Large intestine (tissue), 12 donors: ENCODE results near the gene DHRS7. TPM values are rescaled to one million over a fixed set of nuclear protein-coding genes. Genes with fewer than 3 reads are reported as not detected.
A peak's percentile ranks its signal among the peaks of the same experiment; 100 is the strongest.

ENCODE experiments used
- DNase-seq, 2 donors: peaks; one replicate each; pipeline versions ENCODE4 v3.0.0 to v3.0.0-alpha.2; 2013
- H3K27ac ChIP-seq: one replicate; pipeline ENCODE4 v1.5.1; 2013; ENCODE audit warnings: low read length
- H3K27me3 ChIP-seq: 2 replicates; pipeline ENCODE4 v1.6.1; 2013; ENCODE audit warnings: low read length; ENCODE audit not compliant: control insufficient read depth, insufficient read depth
- H3K36me3 ChIP-seq: 2 replicates; pipeline ENCODE4 v1.6.1; 2013; ENCODE audit warnings: low read length; ENCODE audit not compliant: control insufficient read depth, insufficient read depth
- H3K4me1 ChIP-seq: one replicate; pipeline ENCODE4 v1.6.1; 2013; ENCODE audit warnings: low read length; ENCODE audit not compliant: control insufficient read depth, insufficient read depth
- H3K4me3 ChIP-seq: one replicate; pipeline ENCODE4 v1.5.1; 2013; ENCODE audit warnings: low read length
- H3K9me3 ChIP-seq: one replicate; pipeline ENCODE4 v1.6.1; 2013; ENCODE audit warnings: mild to moderate bottlenecking, low read depth, low read length, moderate library complexity; ENCODE audit not compliant: control insufficient read depth
- WGBS: methylation state at CpG from one replicate; pipeline ENCODE4 v1.1.5; 2013; ENCODE audit warnings: low lambda C conversion rate; ENCODE audit not compliant: insufficient coverage; 5-methylcytosine and 5-hydroxymethylcytosine counted together
- long read RNA-seq, 11 donors: transcript quantifications; one replicate each; lab custom pipeline, GENCODE V29; 2026
- polyA plus RNA-seq: library from polyadenylated mRNA; unstranded; fragments of 120-200 nt; gene quantifications from one replicate; pipeline ENCODE4 v1.2.1, GENCODE V29; 2013

The DHRS7 gene, protein sequence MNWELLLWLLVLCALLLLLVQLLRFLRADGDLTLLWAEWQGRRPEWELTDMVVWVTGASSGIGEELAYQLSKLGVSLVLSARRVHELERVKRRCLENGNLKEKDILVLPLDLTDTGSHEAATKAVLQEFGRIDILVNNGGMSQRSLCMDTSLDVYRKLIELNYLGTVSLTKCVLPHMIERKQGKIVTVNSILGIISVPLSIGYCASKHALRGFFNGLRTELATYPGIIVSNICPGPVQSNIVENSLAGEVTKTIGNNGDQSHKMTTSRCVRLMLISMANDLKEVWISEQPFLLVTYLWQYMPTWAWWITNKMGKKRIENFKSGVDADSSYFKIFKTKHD
- 281 TPM for polyA plus RNA-seq
- long read RNA-seq, donor 1, transcript DHRS7-209 (7 exons, 1,322 nt) = major isoform, 132 of 197 reads
- long read RNA-seq, donor 1, transcript DHRS7-207 (4 exons, 924 nt) = minor isoform, 15 of 197 reads
- long read RNA-seq, donor 1, transcript DHRS7-206 (2 exons, 563 nt) = minor isoform, 25 of 197 reads
- long read RNA-seq, donor 1, partial matches to known transcripts = 22 of 197 reads
- long read RNA-seq, donor 1, other reads (novel, unspliced or antisense) = 0 of 197 reads
- long read RNA-seq, donor 2, transcript DHRS7-205 (6 exons, 1,361 nt) = minor isoform, 5 of 471 reads
- long read RNA-seq, donor 2, transcript DHRS7-209 (7 exons, 1,322 nt) = major isoform, 282 of 471 reads
- long read RNA-seq, donor 2, transcript DHRS7-206 (2 exons, 563 nt) = minor isoform, 46 of 471 reads
- long read RNA-seq, donor 2, transcript DHRS7-207 (4 exons, 924 nt) = minor isoform, 22 of 471 reads
- long read RNA-seq, donor 2, partial matches to known transcripts = 111 of 471 reads
- long read RNA-seq, donor 2, other reads (novel, unspliced or antisense) = 5 of 471 reads
- long read RNA-seq, donor 3 = 0 reads
- long read RNA-seq, donor 4, transcript DHRS7-206 (2 exons, 563 nt) = minor isoform, 15 of 43 reads
- long read RNA-seq, donor 4, transcript DHRS7-209 (7 exons, 1,322 nt) = major isoform, 24 of 43 reads
- long read RNA-seq, donor 4, partial matches to known transcripts = 0 of 43 reads
- long read RNA-seq, donor 4, other reads (novel, unspliced or antisense) = 0 of 43 reads
- long read RNA-seq, donor 5, transcript DHRS7-205 (6 exons, 1,361 nt) = minor isoform, 5 of 86 reads
- long read RNA-seq, donor 5, transcript DHRS7-206 (2 exons, 563 nt) = minor isoform, 13 of 86 reads
- long read RNA-seq, donor 5, transcript DHRS7-209 (7 exons, 1,322 nt) = major isoform, 62 of 86 reads
- long read RNA-seq, donor 5, partial matches to known transcripts = 5 of 86 reads
- long read RNA-seq, donor 5, other reads (novel, unspliced or antisense) = 0 of 86 reads
- long read RNA-seq, donor 6, transcript DHRS7-209 (7 exons, 1,322 nt) = major isoform, 203 of 451 reads
- long read RNA-seq, donor 6, transcript DHRS7-206 (2 exons, 563 nt) = minor isoform, 69 of 451 reads
- long read RNA-seq, donor 6, transcript DHRS7-205 (6 exons, 1,361 nt) = minor isoform, 5 of 451 reads
- long read RNA-seq, donor 6, transcript DHRS7-207 (4 exons, 924 nt) = minor isoform, 16 of 451 reads
- long read RNA-seq, donor 6, partial matches to known transcripts = 152 of 451 reads
- long read RNA-seq, donor 6, other reads (novel, unspliced or antisense) = 6 of 451 reads
- long read RNA-seq, donor 7, transcript DHRS7-209 (7 exons, 1,322 nt) = major isoform, 46 of 78 reads
- long read RNA-seq, donor 7, transcript DHRS7-206 (2 exons, 563 nt) = minor isoform, 19 of 78 reads
- long read RNA-seq, donor 7, partial matches to known transcripts = 11 of 78 reads
- long read RNA-seq, donor 7, other reads (novel, unspliced or antisense) = 0 of 78 reads
- long read RNA-seq, donor 8, transcript DHRS7-206 (2 exons, 563 nt) = minor isoform, 65 of 502 reads
- long read RNA-seq, donor 8, transcript DHRS7-209 (7 exons, 1,322 nt) = major isoform, 300 of 502 reads
- long read RNA-seq, donor 8, transcript DHRS7-207 (4 exons, 924 nt) = minor isoform, 30 of 502 reads
- long read RNA-seq, donor 8, partial matches to known transcripts = 99 of 502 reads
- long read RNA-seq, donor 8, other reads (novel, unspliced or antisense) = 5 of 502 reads
- long read RNA-seq, donor 9, transcript DHRS7-206 (2 exons, 563 nt) = minor isoform, 131 of 441 reads
- long read RNA-seq, donor 9, transcript DHRS7-209 (7 exons, 1,322 nt) = major isoform, 190 of 441 reads
- long read RNA-seq, donor 9, partial matches to known transcripts = 113 of 441 reads
- long read RNA-seq, donor 9, other reads (novel, unspliced or antisense) = 0 of 441 reads
- long read RNA-seq, donor 10, transcript DHRS7-207 (4 exons, 924 nt) = minor isoform, 8 of 345 reads
- long read RNA-seq, donor 10, transcript DHRS7-209 (7 exons, 1,322 nt) = major isoform, 203 of 345 reads
- long read RNA-seq, donor 10, transcript DHRS7-205 (6 exons, 1,361 nt) = minor isoform, 6 of 345 reads
- long read RNA-seq, donor 10, transcript DHRS7-206 (2 exons, 563 nt) = minor isoform, 55 of 345 reads
- long read RNA-seq, donor 10, partial matches to known transcripts = 63 of 345 reads
- long read RNA-seq, donor 10, other reads (novel, unspliced or antisense) = 10 of 345 reads
- long read RNA-seq, donor 11, transcript DHRS7-206 (2 exons, 563 nt) = minor isoform, 35 of 275 reads
- long read RNA-seq, donor 11, transcript DHRS7-207 (4 exons, 924 nt) = minor isoform, 6 of 275 reads
- long read RNA-seq, donor 11, transcript DHRS7-209 (7 exons, 1,322 nt) = major isoform, 159 of 275 reads
- long read RNA-seq, donor 11, partial matches to known transcripts = 73 of 275 reads
- long read RNA-seq, donor 11, other reads (novel, unspliced or antisense) = 0 of 275 reads

DNA sequence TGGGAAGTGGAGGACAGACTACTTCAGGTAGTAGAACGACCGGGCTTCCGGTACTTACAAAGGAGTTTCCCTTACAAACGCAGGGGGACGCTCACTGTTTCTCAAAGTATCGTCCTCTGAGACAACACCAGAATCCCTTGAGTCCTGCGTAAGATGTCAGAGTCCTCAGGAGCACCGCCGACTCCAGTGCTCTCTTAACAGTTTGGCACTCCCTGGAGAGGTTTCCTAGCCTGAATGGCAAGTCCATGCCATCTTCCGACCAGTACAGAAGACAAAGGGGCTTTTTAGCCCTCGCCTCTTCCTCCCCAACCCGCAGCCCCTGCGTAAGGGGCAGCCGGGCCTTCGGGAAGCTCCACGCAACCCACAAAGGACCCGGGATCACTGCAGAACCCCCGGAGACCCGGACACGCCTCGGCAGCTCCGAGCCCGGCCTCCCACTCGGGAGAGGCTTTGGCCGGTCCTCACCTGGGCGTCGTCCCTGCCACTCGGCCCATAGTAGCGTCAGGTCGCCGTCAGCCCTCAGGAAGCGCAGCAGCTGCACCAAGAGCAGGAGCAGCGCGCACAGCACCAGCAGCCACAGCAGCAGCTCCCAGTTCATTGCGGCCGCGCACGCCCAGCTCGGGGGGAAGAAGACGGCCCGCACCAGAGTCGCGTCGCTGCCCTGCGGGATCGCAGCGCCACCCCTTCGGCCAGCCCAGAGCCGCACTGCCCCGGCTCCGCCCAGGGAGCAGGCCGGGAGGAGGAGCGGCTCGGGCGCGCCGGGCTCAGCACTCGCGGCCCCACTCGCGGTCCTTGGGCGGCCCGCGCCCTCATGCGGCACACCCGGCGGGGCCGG lies at the start of gene DHRS7:
Gene DHRS7 (minus strand): TSS at position 687 of the 835 bp plus-strand sequence. CDS start 89 bp downstream, at position 598.
- Histone ChIP-seq H3K9me3 (no peaks in the 10 kb centered on the region), H3K4me1 (peaks cover 4% of the 10 kb centered on the region), H3K27ac (peak within 1 kb of the TSS; percentile 91), H3K4me3 (peak within 1 kb of the TSS; percentile 64), H3K27me3 (no peaks in the 10 kb centered on the region), H3K36me3 (peaks cover 4% of the 10 kb centered on the region)
- peak; percentile 73 to 91 for DNase-seq
- WGBS = no CpG with 5 or more reads among the region's 68 CpGs

DNA sequence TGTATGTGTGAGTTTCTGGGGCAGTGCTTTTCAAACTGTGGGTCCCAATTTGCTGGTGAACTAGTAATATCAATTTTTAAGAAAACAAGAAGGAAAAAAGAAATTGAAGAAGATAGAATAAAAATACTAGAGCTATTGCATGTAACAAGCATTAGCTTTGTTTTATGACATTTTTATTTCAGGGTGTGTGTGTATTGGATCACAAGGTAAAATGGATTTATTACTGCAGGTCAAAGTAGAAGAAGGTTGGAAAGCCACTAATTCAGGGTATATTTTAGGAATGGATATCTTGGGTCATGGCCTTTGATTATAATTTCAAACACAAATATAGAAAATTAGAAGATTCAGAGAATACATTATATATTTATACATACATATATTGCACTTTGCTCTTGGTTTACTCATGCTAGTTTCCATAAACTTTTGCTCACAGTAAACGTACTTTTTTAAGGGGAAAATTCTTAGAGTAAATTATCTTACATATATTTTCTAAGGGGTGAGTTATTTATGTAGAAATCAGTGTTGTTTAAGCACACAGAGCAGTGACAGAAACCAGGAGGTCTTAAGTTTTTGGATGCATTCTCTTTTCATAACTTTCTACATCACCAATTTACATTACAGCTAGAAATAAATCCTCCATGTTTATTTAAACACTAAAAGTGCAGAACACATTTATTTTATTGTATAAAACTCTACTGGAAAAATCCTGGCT lies 49.4 kb upstream of the DHRS7 start:
- H3K9me3 ChIP-seq = no peaks in the 10 kb centered on the region
- no peak for DNase-seq
- H3K36me3 ChIP-seq = no peaks in the 10 kb centered on the region
- H3K27ac ChIP-seq = no peak overlapping the region
- peaks cover 2% of the 10 kb centered on the region for H3K27me3 ChIP-seq
- no peak overlapping the region for H3K4me3 ChIP-seq
- no peaks in the 10 kb centered on the region for H3K4me1 ChIP-seq
- 29% methylated on average over 1 of the region's 1 CpG for WGBS

DNA sequence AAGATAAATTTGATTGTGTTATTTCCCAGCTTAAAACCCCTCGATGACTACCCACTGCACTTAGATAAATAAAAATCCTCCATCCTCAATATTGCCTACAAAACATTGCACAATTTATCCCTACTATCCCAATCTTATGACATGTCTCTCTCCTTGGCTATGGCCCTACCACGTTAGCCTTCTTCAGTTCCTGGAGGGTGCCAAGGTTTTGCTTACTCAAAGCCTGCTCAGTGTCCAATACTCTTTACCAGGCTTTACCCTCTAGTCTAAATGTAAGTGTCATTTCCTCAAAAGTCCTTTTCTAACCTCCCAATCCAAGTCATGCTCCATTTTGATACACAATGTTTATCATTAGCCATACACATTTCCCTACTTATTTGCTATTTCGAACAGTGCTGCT lies 48.8 kb upstream of the DHRS7 start:
- DNase-seq = no peak
- no peak overlapping the region for H3K27ac ChIP-seq
- H3K4me1 ChIP-seq = no peaks in the 10 kb centered on the region
- no peaks in the 10 kb centered on the region for H3K36me3 ChIP-seq
- peaks cover 2% of the 10 kb centered on the region for H3K27me3 ChIP-seq
- H3K9me3 ChIP-seq = no peaks in the 10 kb centered on the region
- WGBS = 83% methylated on average over 1 of the region's 3 CpGs
- H3K4me3 ChIP-seq = no peak overlapping the region

DNA sequence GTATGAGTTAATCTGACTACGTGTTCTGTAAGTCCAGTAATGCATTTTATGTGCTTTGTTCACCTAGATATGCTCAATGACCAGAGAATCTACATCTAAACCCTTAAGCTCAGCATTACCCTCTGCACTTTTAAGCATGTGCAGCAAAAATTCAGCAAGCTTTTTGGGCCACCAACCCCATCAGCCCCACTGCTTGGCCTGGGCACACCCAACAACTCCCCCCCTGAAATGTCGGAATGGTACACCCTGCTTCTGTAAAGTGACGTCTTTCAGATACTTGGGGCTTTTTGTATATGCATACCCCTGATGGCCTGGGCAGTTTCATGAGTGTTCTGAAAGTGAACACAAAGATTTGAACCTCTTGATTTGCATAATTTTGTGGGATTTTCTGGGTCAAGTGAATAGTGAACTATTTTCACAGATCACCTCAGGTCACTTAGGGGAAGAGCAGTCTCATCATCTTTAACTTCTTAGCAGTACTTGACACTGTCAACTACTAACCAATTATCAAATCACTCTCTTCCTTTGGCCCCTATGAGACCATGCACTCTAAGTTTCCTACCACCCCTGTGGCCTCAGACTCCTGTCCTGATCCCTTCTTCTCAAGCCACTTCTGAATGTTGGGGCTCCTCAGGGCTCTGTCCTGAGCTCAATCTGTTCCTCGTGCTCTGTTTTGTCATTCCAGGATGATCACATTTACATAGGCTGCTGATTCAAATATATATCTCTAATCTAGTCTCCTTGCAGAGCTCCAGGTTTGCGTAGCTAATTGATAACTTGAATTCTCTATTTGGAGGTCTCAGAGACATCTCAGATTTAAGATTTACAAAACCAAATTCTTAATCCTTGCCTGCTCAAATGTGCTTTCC lies 47.5 kb upstream of the DHRS7 start:
- no peak overlapping the region for H3K4me3 ChIP-seq
- peaks cover 2% of the 10 kb centered on the region for H3K27me3 ChIP-seq
- H3K9me3 ChIP-seq = no peaks in the 10 kb centered on the region
- H3K36me3 ChIP-seq = no peaks in the 10 kb centered on the region
- no peaks in the 10 kb centered on the region for H3K4me1 ChIP-seq
- DNase-seq = no peak
- 100% methylated on average over 2 of the region's 5 CpGs for WGBS
- no peak overlapping the region for H3K27ac ChIP-seq

DNA sequence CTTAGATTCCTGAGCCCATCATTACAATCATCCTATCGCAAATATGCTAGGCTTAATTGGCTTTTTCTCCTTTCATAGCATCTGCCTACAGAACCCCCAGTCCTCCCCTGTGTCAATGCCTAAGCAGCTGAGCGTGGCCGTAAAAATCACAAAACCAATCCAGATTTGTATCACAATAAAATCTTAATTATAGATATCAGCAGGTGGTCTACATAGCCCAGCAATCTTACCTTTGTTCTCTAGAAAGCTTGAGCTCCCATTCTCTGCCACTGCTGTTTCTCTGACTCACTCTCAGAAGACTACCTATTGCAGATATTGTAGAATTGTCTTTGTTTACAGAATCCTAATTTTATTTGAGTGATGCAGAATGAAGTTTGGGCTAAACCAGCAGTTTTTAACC lies 46.0 kb upstream of the DHRS7 start:
- H3K4me3 ChIP-seq = no peak overlapping the region
- no peak for DNase-seq
- WGBS = 100% methylated on average over 1 of the region's 3 CpGs
- H3K4me1 ChIP-seq = no peaks in the 10 kb centered on the region
- no peaks in the 10 kb centered on the region for H3K36me3 ChIP-seq
- peaks cover 5% of the 10 kb centered on the region for H3K27me3 ChIP-seq
- H3K9me3 ChIP-seq = no peaks in the 10 kb centered on the region
- H3K27ac ChIP-seq = no peak overlapping the region

DNA sequence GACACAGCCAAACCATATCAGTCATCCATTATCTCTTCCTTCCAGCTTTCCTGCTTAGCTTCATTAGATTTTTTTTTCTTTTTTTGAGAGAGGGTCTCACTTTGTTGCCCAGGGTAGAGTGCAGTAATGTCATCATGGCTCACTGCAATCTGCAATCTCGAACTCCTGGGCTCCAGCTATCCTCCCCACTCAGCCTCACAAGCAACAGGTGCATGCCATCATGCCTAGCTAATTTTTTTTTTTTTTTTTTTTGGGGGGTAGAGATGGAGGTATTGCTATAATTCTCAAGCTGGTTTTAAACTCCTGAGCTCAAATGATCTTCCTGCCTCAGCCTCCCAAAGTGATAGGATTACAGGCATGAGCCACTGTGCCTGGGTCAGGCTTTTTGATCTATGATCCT lies 45.5 kb upstream of the DHRS7 start:
- no peaks in the 10 kb centered on the region for H3K9me3 ChIP-seq
- H3K4me1 ChIP-seq = no peaks in the 10 kb centered on the region
- no peaks in the 10 kb centered on the region for H3K36me3 ChIP-seq
- no peak overlapping the region for H3K4me3 ChIP-seq
- H3K27ac ChIP-seq = no peak overlapping the region
- DNase-seq = no peak
- WGBS = no CpG with 5 or more reads among the region's 1 CpG
- peaks cover 5% of the 10 kb centered on the region for H3K27me3 ChIP-seq
